HG03103 (cell line): ENCODE measurements around the gene PGS1.
"Not testable (repeated sequence)": the region's sequence is repeated elsewhere in the genome, so short reads cannot be mapped to it uniquely, and the experiment has no call there.

Source experiments
- ATAC-seq: cut with Tn5 transposase; IDR thresholded peaks from one replicate; pipeline ENCODE4 v1.9.1; 2021; ENCODE audit warnings: low read depth; ENCODE audit not compliant: unreplicated experiment

Gene PGS1

GRCh38 chr17:78378225-78379130 is at the start of gene PGS1:
Gene PGS1 (plus strand): TSS chr17:78378649. CDS start chr17:78378666, 17 bp downstream.
- ATAC-seq: no peak

- no peak for ATAC-seq
Observed at GRCh38 chr17:78329263-78330059, 49.0 kb upstream of the PGS1 start.

GRCh38 chr17:78330570-78331224 is 47.8 kb upstream of the PGS1 start:
- no peak for ATAC-seq

- not testable (repeated sequence) for ATAC-seq
Observed at GRCh38 chr17:78331355-78331754, 47.1 kb upstream of the PGS1 start.

- no peak for ATAC-seq
Observed at GRCh38 chr17:78332991-78333390, 45.5 kb upstream of the PGS1 start.

GRCh38 chr17:78335209-78335608 is 43.2 kb upstream of the PGS1 start:
- ATAC-seq: no peak

- ATAC-seq: no peak
Observed at GRCh38 chr17:78337244-78338109, 41.0 kb upstream of the PGS1 start.

GRCh38 chr17:78338486-78339259 is 39.8 kb upstream of the PGS1 start:
- no peak for ATAC-seq

- ATAC-seq: no peak
Observed at GRCh38 chr17:78340183-78340955, 38.1 kb upstream of the PGS1 start.

- ATAC-seq: no peak
Observed at GRCh38 chr17:78341559-78342448, 36.6 kb upstream of the PGS1 start.

- ATAC-seq: no peak
Observed at GRCh38 chr17:78342449-78343186, 35.8 kb upstream of the PGS1 start.

GRCh38 chr17:78343187-78343542 is 35.3 kb upstream of the PGS1 start:
- no peak for ATAC-seq

- no peak for ATAC-seq
Observed at GRCh38 chr17:78343543-78344201, 34.8 kb upstream of the PGS1 start.

GRCh38 chr17:78344666-78345065 is 33.8 kb upstream of the PGS1 start:
- ATAC-seq: no peak

GRCh38 chr17:78345172-78345571 is 33.3 kb upstream of the PGS1 start:
- no peak for ATAC-seq

- no peak for ATAC-seq
Observed at GRCh38 chr17:78345791-78346494, 32.5 kb upstream of the PGS1 start.
